HepG2 (cell line): ENCODE measurements around the gene INAFM2. TPM values are rescaled to one million over a fixed set of nuclear protein-coding genes. Genes with fewer than 3 reads are reported as not detected.

Source experiments
- GLMP ChIP-seq: sonication (generic); formaldehyde crosslinking; IDR thresholded peaks from 2 replicates; pipeline ENCODE4 v1.9.0; 2021; ENCODE audit warnings: missing genetic modification reagents, mild to moderate bottlenecking, borderline replicate concordance
- PATZ1 ChIP-seq: sonication (generic); formaldehyde crosslinking; IDR thresholded peaks from 2 replicates; pipeline ENCODE4 v1.4.0; 2020; ENCODE audit warnings: missing genetic modification reagents
- RAD21 ChIP-seq: fragments of 450-650 bp; formaldehyde crosslinking; IDR thresholded peaks from 2 replicates; pipeline ENCODE4 v1.5.0; 2020; ENCODE audit warnings: mild to moderate bottlenecking
- ZBTB33 ChIP-seq: sonication (generic); formaldehyde crosslinking; IDR thresholded peaks from 2 replicates; pipeline ENCODE4 v1.4.0; 2020; ENCODE audit warnings: missing genetic modification reagents
- ZFP91 ChIP-seq: sonication (generic); formaldehyde crosslinking; IDR thresholded peaks from 2 replicates; pipeline ENCODE4 v1.9.0; 2022; ENCODE audit warnings: missing genetic modification reagents, mild to moderate bottlenecking, borderline replicate concordance
- polyA plus RNA-seq, 8 experiments: library from polyadenylated mRNA; depleted of rRNA in 3 of 8; stranded (reverse) in 7 of 8; unstranded in 1 of 8; fragments of >200 nt; fragmentation: Illumina TruSeq in 4 of 8; extraction: Trizol in 4 of 8; gene quantifications; 2 replicates each; pipeline versions ENCODE4 v1.2.1 to v1.2.3, GENCODE V29; 2011 to 2016; ENCODE audit warnings: low read depth in 4 of 8, missing spikeins in 1 of 8, mixed read lengths in 1 of 8; ENCODE audit not compliant: insufficient read depth in 1 of 8
- total RNA-seq, 5 experiments: library from RNA; depleted of rRNA; stranded (reverse); fragments of >200 nt; fragmentation: Illumina TruSeq; extraction: Trizol; gene quantifications; 2 replicates each; pipeline ENCODE4 v1.2.3, GENCODE V29; 2016; ENCODE audit warnings: low read depth in 1 of 5

Gene INAFM2
- total and polyA plus RNA-seq, 2 of the 13 experiments (the other 11 are each of a cell fraction or from before 2014, with no cell fraction given): 5.5 to 6.5 TPM

GRCh38 chr15:40354408-40355171 lies 31.1 kb downstream of the INAFM2 start (continued):
- TF ChIP-seq PATZ1 (CRISPR knock-in tag): 0 out of 2 replicates have a peak, but pooled peaks have one; percentile 15
- peak; percentile 18; the same call in 1 of the 2 replicates for TF ChIP-seq ZFP91 (CRISPR knock-in tag)
- TF ChIP-seq GLMP (CRISPR knock-in tag): no peak
- peak; percentile 50; the same call in 1 of the 2 replicates for TF ChIP-seq ZBTB33 (CRISPR knock-in tag)
- TF ChIP-seq RAD21: 0 out of 2 replicates have a peak, but pooled peaks have one; percentile 31
